GM15510 (cell line): ENCODE results near the gene KPNB1.

ENCODE experiments used
- POLR2A ChIP-seq: IDR thresholded peaks from 3 replicates; pipeline ENCODE4 v1.6.1; 2011; ENCODE audit warnings: borderline replicate concordance; ENCODE audit not compliant: insufficient read length; ENCODE audit errors: extremely low read depth

Gene KPNB1

GRCh38 chr17:47708864-47709541 lies 59.3 kb downstream of the KPNB1 start:
- no peak for TF ChIP-seq POLR2A

GRCh38 chr17:47709594-47709993 lies 59.9 kb downstream of the KPNB1 start:
- TF ChIP-seq POLR2A, result no peak

- TF ChIP-seq POLR2A, result no peak
Measured at GRCh38 chr17:47711366-47712099, 61.8 kb downstream of the KPNB1 start.

GRCh38 chr17:47712330-47713023 lies 62.8 kb downstream of the KPNB1 start:
- no peak for TF ChIP-seq POLR2A

GRCh38 chr17:47713980-47714700 lies 64.4 kb downstream of the KPNB1 start:
- no peak for TF ChIP-seq POLR2A

GRCh38 chr17:47714773-47715396 lies 65.2 kb downstream of the KPNB1 start:
- TF ChIP-seq POLR2A, result no peak

GRCh38 chr17:47715669-47716325 lies 66.1 kb downstream of the KPNB1 start:
- TF ChIP-seq POLR2A, result no peak

- TF ChIP-seq POLR2A, result no peak
Measured at GRCh38 chr17:47716375-47716774, 66.7 kb downstream of the KPNB1 start.

GRCh38 chr17:47717261-47717697 lies 67.6 kb downstream of the KPNB1 start:
- no peak for TF ChIP-seq POLR2A

GRCh38 chr17:47717979-47718621 lies 68.4 kb downstream of the KPNB1 start:
- TF ChIP-seq POLR2A, result no peak

GRCh38 chr17:47718634-47719405 lies 69.1 kb downstream of the KPNB1 start:
- TF ChIP-seq POLR2A, result no peak

GRCh38 chr17:47719411-47720152 lies 69.9 kb downstream of the KPNB1 start:
- no peak for TF ChIP-seq POLR2A
